ENCODE results near the gene DNAJB8. TPM values are rescaled to one million over a fixed set of nuclear protein-coding genes. Genes with fewer than 3 reads are reported as not detected.
A peak's percentile ranks its signal among the peaks of the same experiment; 100 is the strongest.

Gene DNAJB8
- total and polyA plus RNA-seq, 2 donors (not counting 1 experiment from before 2014, with no cell fraction given): not detected

- Histone ChIP-seq H3K4me2 (ENCODE audit: extremely low read depth, insufficient read depth, low read length) (no peak overlapping the region), H3K4me3 (replicated peaks in 1 of 4; ENCODE audit: control extremely low read depth in 1 of 4, insufficient read depth in 1 of 4, low read depth in 3 of 4, low read length in 4 of 4) (no peak overlapping the region), H3K27ac (ENCODE audit: insufficient read depth, low read length) (no peak overlapping the region), H3K36me3 (ENCODE audit: control insufficient read depth, insufficient read depth, low read length) (no peaks in the 10 kb centered on the region), H3K27me3 (ENCODE audit: control insufficient read depth, insufficient read depth, low read length) (peaks cover 18% of the 10 kb centered on the region), H3K79me2 (ENCODE audit: control insufficient read depth, insufficient read depth, low read length) (no peaks in the 10 kb centered on the region), H3K4me1 (ENCODE audit: control insufficient read depth, extremely low read depth, insufficient read depth, low read length) (no peaks in the 10 kb centered on the region), H2AFZ (ENCODE audit: low read length) (no peak overlapping the region), H3K9me3 (ENCODE audit: control insufficient read depth, insufficient read depth, low read depth, low read length) (no peaks in the 10 kb centered on the region), H3K9ac (ENCODE audit: insufficient read depth, low read length) (no peak overlapping the region), H4K20me1 (ENCODE audit: control insufficient read depth, extremely low read depth, insufficient read depth, low read length) (no peaks in the 10 kb centered on the region)
- no peak for DNase-seq (ENCODE audit: low read depth in 2 of 2)
- TF ChIP-seq CTCF (conservative IDR thresholded peaks at IDR 0.05 in 1 of 2, IDR thresholded peaks at IDR 0.05 in 1 of 2; ENCODE audit: low read depth in 1 of 2, low read length in 2 of 2) (no peak), EZH2 (IDR thresholded peaks at IDR 0.05; ENCODE audit: low read length, missing control alignments) (no peak)
Measured at GRCh38 chr3:128501431-128501830, 34.7 kb upstream of the DNAJB8 start.

- no peak for TF ChIP-seq CTCF (conservative IDR thresholded peaks at IDR 0.05 in 1 of 2, IDR thresholded peaks at IDR 0.05 in 1 of 2; ENCODE audit: low read depth in 1 of 2, low read length in 2 of 2)
- no peak overlapping the region for H3K4me2 ChIP-seq (ENCODE audit: extremely low read depth, insufficient read depth, low read length)
Measured at GRCh38 chr3:128500556-128500955, 33.9 kb upstream of the DNAJB8 start.

GRCh38 chr3:128499724-128500275 lies 33.1 kb upstream of the DNAJB8 start:
- no peak overlapping the region for H2AFZ ChIP-seq (ENCODE audit: low read length)
- peak in 1 of 2 donors; percentile 63 for DNase-seq (ENCODE audit: low read depth in 2 of 2)
- no peaks in the 10 kb centered on the region for H3K36me3 ChIP-seq (ENCODE audit: control insufficient read depth, insufficient read depth, low read length)
- no peak for TF ChIP-seq CTCF (conservative IDR thresholded peaks at IDR 0.05 in 1 of 2, IDR thresholded peaks at IDR 0.05 in 1 of 2; ENCODE audit: low read depth in 1 of 2, low read length in 2 of 2)
- no peak for TF ChIP-seq EZH2 (IDR thresholded peaks at IDR 0.05; ENCODE audit: low read length, missing control alignments)
- H3K4me1 ChIP-seq (ENCODE audit: control insufficient read depth, extremely low read depth, insufficient read depth, low read length): no peaks in the 10 kb centered on the region
- H3K27me3 ChIP-seq (ENCODE audit: control insufficient read depth, insufficient read depth, low read length): peaks cover 18% of the 10 kb centered on the region
- H3K27ac ChIP-seq (ENCODE audit: insufficient read depth, low read length): no peak overlapping the region
- no peak overlapping the region for H3K4me2 ChIP-seq (ENCODE audit: extremely low read depth, insufficient read depth, low read length)
- no peaks in the 10 kb centered on the region for H4K20me1 ChIP-seq (ENCODE audit: control insufficient read depth, extremely low read depth, insufficient read depth, low read length)
- no peak overlapping the region for H3K9ac ChIP-seq (ENCODE audit: insufficient read depth, low read length)
- no peaks in the 10 kb centered on the region for H3K9me3 ChIP-seq (ENCODE audit: control insufficient read depth, insufficient read depth, low read depth, low read length)
- H3K79me2 ChIP-seq (ENCODE audit: control insufficient read depth, insufficient read depth, low read length): no peaks in the 10 kb centered on the region
- H3K4me3 ChIP-seq (replicated peaks in 1 of 4; ENCODE audit: control extremely low read depth in 1 of 4, insufficient read depth in 1 of 4, low read depth in 3 of 4, low read length in 4 of 4): no peak overlapping the region

More at GRCh38 chr3:128500556-128500955, 33.9 kb upstream of the DNAJB8 start:
- Histone ChIP-seq H3K36me3 (ENCODE audit: control insufficient read depth, insufficient read depth, low read length) (no peaks in the 10 kb centered on the region), H3K27me3 (ENCODE audit: control insufficient read depth, insufficient read depth, low read length) (peaks cover 15% of the 10 kb centered on the region), H3K27ac (ENCODE audit: insufficient read depth, low read length) (no peak overlapping the region), H3K9ac (ENCODE audit: insufficient read depth, low read length) (no peak overlapping the region), H4K20me1 (ENCODE audit: control insufficient read depth, extremely low read depth, insufficient read depth, low read length) (no peaks in the 10 kb centered on the region), H3K4me1 (ENCODE audit: control insufficient read depth, extremely low read depth, insufficient read depth, low read length) (no peaks in the 10 kb centered on the region), H2AFZ (ENCODE audit: low read length) (no peak overlapping the region), H3K79me2 (ENCODE audit: control insufficient read depth, insufficient read depth, low read length) (no peaks in the 10 kb centered on the region), H3K4me3 (replicated peaks in 1 of 4; ENCODE audit: control extremely low read depth in 1 of 4, insufficient read depth in 1 of 4, low read depth in 3 of 4, low read length in 4 of 4) (no peak overlapping the region), H3K9me3 (ENCODE audit: control insufficient read depth, insufficient read depth, low read depth, low read length) (no peaks in the 10 kb centered on the region)
- no peak for DNase-seq (ENCODE audit: low read depth in 2 of 2)

Measured in fibroblast of lung (primary cell).